ENCODE results near the gene OXCT2.

DNA sequence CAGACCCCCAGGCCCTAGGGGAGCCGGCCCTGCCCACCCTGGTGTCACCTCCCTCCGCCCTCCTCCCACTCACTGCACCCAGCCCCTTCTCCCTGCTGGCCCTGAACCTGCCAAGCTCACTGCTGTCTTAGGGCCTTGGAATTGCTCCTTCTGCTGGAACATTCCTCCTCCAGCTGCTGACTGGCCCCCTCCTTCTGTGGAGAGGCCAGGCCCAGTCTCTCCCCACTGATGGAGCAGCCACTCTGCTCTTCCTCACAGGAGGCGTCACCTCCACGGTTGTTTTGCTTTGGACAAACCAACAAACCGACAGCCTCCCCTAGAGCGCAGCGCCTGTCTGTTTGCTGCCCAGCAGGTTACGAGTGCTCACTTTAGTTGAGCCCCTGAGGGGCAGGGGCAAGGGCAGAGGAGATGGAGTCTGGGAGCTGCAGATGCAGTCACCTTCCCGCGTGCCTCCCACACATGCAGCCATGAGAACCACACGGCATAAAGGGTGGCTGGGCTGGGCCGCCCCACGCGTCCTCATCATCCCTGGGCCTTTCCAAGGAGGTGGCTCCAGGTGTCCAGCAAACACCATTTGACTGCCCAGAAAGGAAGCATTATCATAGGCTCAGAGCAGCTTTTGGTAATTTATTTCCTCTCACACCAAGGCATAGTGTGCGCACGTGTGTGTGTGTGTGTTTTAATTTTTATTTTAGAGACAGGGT lies 9.4 kb downstream of the OXCT2 start:
- TF ChIP-seq, protein P1, sequence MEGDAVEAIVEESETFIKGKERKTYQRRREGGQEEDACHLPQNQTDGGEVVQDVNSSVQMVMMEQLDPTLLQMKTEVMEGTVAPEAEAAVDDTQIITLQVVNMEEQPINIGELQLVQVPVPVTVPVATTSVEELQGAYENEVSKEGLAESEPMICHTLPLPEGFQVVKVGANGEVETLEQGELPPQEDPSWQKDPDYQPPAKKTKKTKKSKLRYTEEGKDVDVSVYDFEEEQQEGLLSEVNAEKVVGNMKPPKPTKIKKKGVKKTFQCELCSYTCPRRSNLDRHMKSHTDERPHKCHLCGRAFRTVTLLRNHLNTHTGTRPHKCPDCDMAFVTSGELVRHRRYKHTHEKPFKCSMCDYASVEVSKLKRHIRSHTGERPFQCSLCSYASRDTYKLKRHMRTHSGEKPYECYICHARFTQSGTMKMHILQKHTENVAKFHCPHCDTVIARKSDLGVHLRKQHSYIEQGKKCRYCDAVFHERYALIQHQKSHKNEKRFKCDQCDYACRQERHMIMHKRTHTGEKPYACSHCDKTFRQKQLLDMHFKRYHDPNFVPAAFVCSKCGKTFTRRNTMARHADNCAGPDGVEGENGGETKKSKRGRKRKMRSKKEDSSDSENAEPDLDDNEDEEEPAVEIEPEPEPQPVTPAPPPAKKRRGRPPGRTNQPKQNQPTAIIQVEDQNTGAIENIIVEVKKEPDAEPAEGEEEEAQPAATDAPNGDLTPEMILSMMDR (IDR thresholded peaks at IDR 0.05) = no peak
- TF ChIP-seq EZH2 (IDR thresholded peaks at IDR 0.05) (no peak), EZH2phosphoT487 (IDR thresholded peaks at IDR 0.05) (no peak)

Measured in neural progenitor cell (in vitro differentiated cells).